PC-9 (cell line): ENCODE data around the gene LONP2. TPM values are rescaled to one million over a fixed set of nuclear protein-coding genes. Genes with fewer than 3 reads are reported as not detected.

Experiments
- BruUV-seq: library from RNA; stranded (reverse); fragments of 400-500 nt; replicated peaks from 2 replicates; lab custom pipeline; 2021; lab: Mats Ljungman, UMichigan
- CTCF ChIA-PET: fragments of 300-600 bp; sonication (Branson Sonifier 250); formaldehyde crosslinking; loops from one replicate; lab custom pipeline; 2022; ENCODE audit warnings: antibody characterized with exemption; lab: Charles Lee
- POLR2A ChIA-PET: fragments of 300-600 bp; sonication (Branson Sonifier 250); formaldehyde crosslinking; loops from one replicate; lab custom pipeline; 2022; ENCODE audit warnings: antibody characterized with exemption; ENCODE audit not compliant: unreplicated experiment; lab: Charles Lee
- DNase-seq, 2 experiments: peaks; one replicate each; pipeline versions ENCODE4 v3.0.0 to v3.0.0-alpha.2; 2015 to 2022; ENCODE audit warnings: mixed read lengths in 1 of 2
- H2AFZ ChIP-seq: fragments of 200-600 bp; sonication (generic); 2 replicates; pipeline ENCODE4 v1.8.1; 2017; ENCODE audit warnings: antibody characterized with exemption
- H3F3A ChIP-seq: fragments of 200-600 bp; sonication (generic); 2 replicates; pipeline ENCODE4 v1.8.1; 2017; ENCODE audit warnings: antibody characterized with exemption, mild to moderate bottlenecking, low read depth; ENCODE audit not compliant: insufficient read depth
- H3K27ac ChIP-seq: fragments of 200-600 bp; sonication (generic); 2 replicates; pipeline ENCODE4 v1.6.1; 2016; ENCODE audit warnings: mixed run types
- H3K27me3 ChIP-seq: fragments of 200-600 bp; sonication (generic); 2 replicates; pipeline ENCODE4 v1.6.1; 2016; ENCODE audit warnings: low read depth, mixed run types; ENCODE audit not compliant: insufficient read depth
- H3K36me3 ChIP-seq: fragments of 200-600 bp; sonication (generic); 2 replicates; pipeline ENCODE4 v1.6.1; 2016; ENCODE audit warnings: low read depth, mixed run types
- H3K4me1 ChIP-seq: fragments of 200-600 bp; sonication (generic); replicated peaks from 2 replicates; pipeline ENCODE4 v1.6.1; 2016; ENCODE audit warnings: mixed run types; ENCODE audit not compliant: insufficient read depth
- H3K4me2 ChIP-seq: fragments of 200-600 bp; sonication (generic); 2 replicates; pipeline ENCODE4 v1.6.1; 2017; ENCODE audit warnings: mixed run types
- H3K4me3 ChIP-seq: fragments of 200-600 bp; sonication (generic); 2 replicates; pipeline ENCODE4 v1.6.1; 2016; ENCODE audit warnings: mixed run types
- H3K79me2 ChIP-seq: fragments of 200-600 bp; sonication (generic); 2 replicates; pipeline ENCODE4 v1.6.1; 2017; ENCODE audit warnings: low read depth, mixed run types
- H3K9me2 ChIP-seq: fragments of 200-600 bp; sonication (generic); 2 replicates; pipeline ENCODE4 v1.8.1; 2017; ENCODE audit warnings: mild to moderate bottlenecking; ENCODE audit not compliant: insufficient read depth
- H3K9me3 ChIP-seq: fragments of 200-600 bp; sonication (generic); 2 replicates; pipeline ENCODE4 v1.8.1; 2016; ENCODE audit warnings: low read depth; ENCODE audit not compliant: insufficient read depth
- H4K20me1 ChIP-seq: fragments of 200-600 bp; sonication (generic); 2 replicates; pipeline ENCODE4 v1.8.1; 2017; ENCODE audit not compliant: insufficient read depth
- CTCF ChIP-seq: fragments of 200-600 bp; sonication (generic); conservative IDR thresholded peaks from 2 replicates; pipeline ENCODE4 v1.6.1; 2017; ENCODE audit warnings: mixed run types, antibody characterized with exemption, mild to moderate bottlenecking, moderate library complexity
- EZH2 ChIP-seq: fragments of 200-600 bp; sonication (generic); IDR thresholded peaks from 2 replicates; pipeline ENCODE4 v1.8.0; 2017; ENCODE audit warnings: antibody characterized with exemption, low read depth
- intact Hi-C: fragments of 100-400 bp; cut with micrococcal nuclease; formaldehyde crosslinking; loops from one replicate; pipeline ENCODE4 v1.10.0; 2022; ENCODE audit not compliant: unreplicated experiment
- total RNA-seq: library from RNA; stranded (reverse); gene quantifications from 2 replicates; pipeline ENCODE4 v1.2.3, GENCODE V29; 2021

The LONP2 gene
- total RNA-seq, 1 experiment from 2014 or later = 47.0 TPM

- Histone ChIP-seq H3K4me1 (peaks cover 7% of the 10 kb centered on the region; the same call in 1 of the 2 replicates), H3F3A (peaks cover 23% of the 10 kb centered on the region; the same call in 1 of the 2 replicates), H4K20me1 (peaks cover 10% of the 10 kb centered on the region; the same call in 1 of the 2 replicates), H3K27me3 (no peaks in the 10 kb centered on the region), H2AFZ (no peak overlapping the region), H3K9me3 (no peaks in the 10 kb centered on the region), H3K4me2 (no peak overlapping the region), H3K79me2 (peaks cover 65% of the 10 kb centered on the region), H3K4me3 (no peak overlapping the region), H3K36me3 (peaks cover 11% of the 10 kb centered on the region; the same call in 1 of the 2 replicates), H3K27ac (no peak overlapping the region), H3K9me2 (no peaks in the 10 kb centered on the region)
- intact Hi-C loops = no loop called here
- TF ChIP-seq EZH2 = no peak
- no peak for TF ChIP-seq CTCF
- CTCF ChIA-PET = no interaction called here
- POLR2A ChIA-PET = interaction anchor here (0.8 kb wide), 1 partner anchor 172 kb away, joined by 4 read pairs; no protein-coding TSS in a partner anchor
- BruUV-seq = no TSS peak
- no peak for DNase-seq
These were observed 115.9 kb downstream of the LONP2 start for GRCh38 chr16:48359983-48360382.

- no peak for TF ChIP-seq CTCF
- TF ChIP-seq EZH2 = no peak
- Histone ChIP-seq H3K79me2 (peaks cover 73% of the 10 kb centered on the region), H3K9me2 (no peaks in the 10 kb centered on the region), H4K20me1 (peaks cover 14% of the 10 kb centered on the region; the same call in 1 of the 2 replicates), H2AFZ (no peak overlapping the region), H3K4me2 (no peak overlapping the region), H3K36me3 (peaks cover 11% of the 10 kb centered on the region; the same call in 1 of the 2 replicates), H3K4me1 (peaks cover 13% of the 10 kb centered on the region), H3K9me3 (no peaks in the 10 kb centered on the region), H3K27ac (no peak overlapping the region), H3F3A (peaks cover 27% of the 10 kb centered on the region; the same call in 1 of the 2 replicates), H3K4me3 (no peak overlapping the region), H3K27me3 (no peaks in the 10 kb centered on the region)
- ChIA-PET CTCF (no interaction called here), POLR2A (no interaction called here)
- DNase-seq = no peak
- intact Hi-C loops = no loop called here
- no TSS peak for BruUV-seq
These were observed 116.9 kb downstream of the LONP2 start for GRCh38 chr16:48361012-48361411.

- Histone ChIP-seq H3F3A (peaks cover 26% of the 10 kb centered on the region; the same call in 1 of the 2 replicates), H3K4me1 (peaks cover 14% of the 10 kb centered on the region), H3K9me2 (no peaks in the 10 kb centered on the region), H3K36me3 (peaks cover 8% of the 10 kb centered on the region; the same call in 1 of the 2 replicates), H4K20me1 (peaks cover 14% of the 10 kb centered on the region; the same call in 1 of the 2 replicates), H3K4me3 (no peak overlapping the region), H3K4me2 (no peak overlapping the region), H3K79me2 (peaks cover 76% of the 10 kb centered on the region), H2AFZ (no peak overlapping the region), H3K27ac (no peak overlapping the region), H3K9me3 (no peaks in the 10 kb centered on the region), H3K27me3 (no peaks in the 10 kb centered on the region)
- intact Hi-C loops = no loop called here
- ChIA-PET POLR2A (no interaction called here), CTCF (no interaction called here)
- DNase-seq = no peak
- no TSS peak for BruUV-seq
- TF ChIP-seq EZH2 = no peak
- no peak for TF ChIP-seq CTCF
These were observed 117.5 kb downstream of the LONP2 start for GRCh38 chr16:48361540-48362144.
